ENCODE data around the gene AKIP1.
"Not testable (repeated sequence)": the region's sequence is repeated elsewhere in the genome, so short reads cannot be mapped to it uniquely, and the experiment has no call there.

The AKIP1 gene

GRCh38 chr11:8933931-8934330, 22.9 kb downstream of the AKIP1 start:
- Histone ChIP-seq H3K4me1 (no peaks in the 10 kb centered on the region), H3K4me3 (ENCODE audit: low read depth, low read length) (no peak overlapping the region), H3K36me3 (no peaks in the 10 kb centered on the region), H3K9me3 (no peaks in the 10 kb centered on the region), H3K27me3 (no peaks in the 10 kb centered on the region)
- TF ChIP-seq, protein P1, sequence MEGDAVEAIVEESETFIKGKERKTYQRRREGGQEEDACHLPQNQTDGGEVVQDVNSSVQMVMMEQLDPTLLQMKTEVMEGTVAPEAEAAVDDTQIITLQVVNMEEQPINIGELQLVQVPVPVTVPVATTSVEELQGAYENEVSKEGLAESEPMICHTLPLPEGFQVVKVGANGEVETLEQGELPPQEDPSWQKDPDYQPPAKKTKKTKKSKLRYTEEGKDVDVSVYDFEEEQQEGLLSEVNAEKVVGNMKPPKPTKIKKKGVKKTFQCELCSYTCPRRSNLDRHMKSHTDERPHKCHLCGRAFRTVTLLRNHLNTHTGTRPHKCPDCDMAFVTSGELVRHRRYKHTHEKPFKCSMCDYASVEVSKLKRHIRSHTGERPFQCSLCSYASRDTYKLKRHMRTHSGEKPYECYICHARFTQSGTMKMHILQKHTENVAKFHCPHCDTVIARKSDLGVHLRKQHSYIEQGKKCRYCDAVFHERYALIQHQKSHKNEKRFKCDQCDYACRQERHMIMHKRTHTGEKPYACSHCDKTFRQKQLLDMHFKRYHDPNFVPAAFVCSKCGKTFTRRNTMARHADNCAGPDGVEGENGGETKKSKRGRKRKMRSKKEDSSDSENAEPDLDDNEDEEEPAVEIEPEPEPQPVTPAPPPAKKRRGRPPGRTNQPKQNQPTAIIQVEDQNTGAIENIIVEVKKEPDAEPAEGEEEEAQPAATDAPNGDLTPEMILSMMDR (IDR thresholded peaks at IDR 0.05; ENCODE audit: low read depth, low read length), result no peak
- no peak for DNase-seq

GRCh38 chr11:8934742-8935488, 23.9 kb downstream of the AKIP1 start:
- Histone ChIP-seq H3K4me1 (no peaks in the 10 kb centered on the region), H3K9me3 (no peaks in the 10 kb centered on the region), H3K27me3 (no peaks in the 10 kb centered on the region), H3K4me3 (ENCODE audit: low read depth, low read length) (no peak overlapping the region), H3K36me3 (no peaks in the 10 kb centered on the region)
- TF ChIP-seq, protein P1 (IDR thresholded peaks at IDR 0.05; ENCODE audit: low read depth, low read length), result no peak
- DNase-seq, result no peak

DNA sequence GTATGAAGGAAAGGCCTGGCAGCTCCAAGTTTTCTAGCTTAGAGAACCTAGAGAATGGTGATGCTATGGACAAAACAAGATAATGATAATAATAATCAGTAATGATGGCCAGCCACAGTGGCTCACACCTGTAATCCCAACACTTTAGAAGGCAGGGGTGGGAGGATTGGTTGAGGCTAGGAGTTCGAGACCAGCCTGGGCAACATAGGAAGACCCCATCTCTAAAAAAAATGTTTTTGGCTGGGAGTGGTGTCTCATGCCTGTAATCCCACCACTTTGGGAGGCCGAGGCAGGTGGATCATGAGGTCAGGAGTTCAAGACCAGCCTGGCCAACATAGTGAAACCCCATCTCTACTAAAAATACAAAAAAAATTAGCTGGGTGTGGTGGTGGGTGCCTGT, 24.8 kb downstream of the AKIP1 start:
- not testable (repeated sequence) for H3K4me1 ChIP-seq; H3K27me3 ChIP-seq; DNase-seq; H3K4me3 ChIP-seq (ENCODE audit: low read depth, low read length); H3K9me3 ChIP-seq; H3K36me3 ChIP-seq

DNA sequence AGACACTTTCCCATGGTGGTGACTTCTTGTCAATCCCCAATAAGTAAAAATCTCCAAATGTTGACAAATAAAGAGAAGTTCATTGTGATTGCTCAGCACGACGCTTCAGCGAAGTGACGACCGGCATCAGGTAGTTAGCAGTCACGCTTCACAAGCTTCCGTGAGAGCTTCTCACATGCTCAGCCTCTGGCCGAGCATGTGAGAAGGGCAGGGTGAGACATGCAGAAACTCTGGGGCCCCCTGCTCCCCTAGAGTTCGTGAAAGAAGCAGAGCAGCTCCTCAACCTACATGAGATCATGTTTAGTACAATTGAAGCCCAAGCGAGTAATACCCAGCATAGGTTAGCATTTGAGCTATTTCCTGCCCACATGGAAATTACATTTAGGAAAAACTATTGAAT, 26.2 kb downstream of the AKIP1 start:
- no peak overlapping the region for H3K4me3 ChIP-seq (ENCODE audit: low read depth, low read length)
- H3K36me3 ChIP-seq, result no peaks in the 10 kb centered on the region
- H3K9me3 ChIP-seq, result no peaks in the 10 kb centered on the region
- TF ChIP-seq, protein P1 (IDR thresholded peaks at IDR 0.05; ENCODE audit: low read depth, low read length), result no peak
- DNase-seq, result no peak
- no peaks in the 10 kb centered on the region for H3K4me1 ChIP-seq
- H3K27me3 ChIP-seq, result no peaks in the 10 kb centered on the region

- H3K9me3 ChIP-seq, result no peaks in the 10 kb centered on the region
- TF ChIP-seq, protein P1 (IDR thresholded peaks at IDR 0.05; ENCODE audit: low read depth, low read length), result no peak
- DNase-seq, result no peak
- H3K4me1 ChIP-seq, result no peaks in the 10 kb centered on the region
- H3K27me3 ChIP-seq, result no peaks in the 10 kb centered on the region
- no peaks in the 10 kb centered on the region for H3K36me3 ChIP-seq
- no peak overlapping the region for H3K4me3 ChIP-seq (ENCODE audit: low read depth, low read length)
These were observed 26.7 kb downstream of the AKIP1 start for GRCh38 chr11:8937659-8938058.

- H3K4me1 ChIP-seq, result no peaks in the 10 kb centered on the region
- TF ChIP-seq, protein P1 (IDR thresholded peaks at IDR 0.05; ENCODE audit: low read depth, low read length), result no peak
- H3K36me3 ChIP-seq, result no peaks in the 10 kb centered on the region
- no peaks in the 10 kb centered on the region for H3K27me3 ChIP-seq
- H3K9me3 ChIP-seq, result no peaks in the 10 kb centered on the region
- no peak overlapping the region for H3K4me3 ChIP-seq (ENCODE audit: low read depth, low read length)
- no peak for DNase-seq
These were observed 30.5 kb downstream of the AKIP1 start for GRCh38 chr11:8941341-8942103.
